ENCODE measurements around the gene RAB3IP. TPM values are rescaled to one million over a fixed set of nuclear protein-coding genes. Genes with fewer than 3 reads are reported as not detected.

Gene RAB3IP
- total RNA-seq, 4 donors from 2014 or later, result 11.7 to 44.0 (median 16.9) TPM

DNA sequence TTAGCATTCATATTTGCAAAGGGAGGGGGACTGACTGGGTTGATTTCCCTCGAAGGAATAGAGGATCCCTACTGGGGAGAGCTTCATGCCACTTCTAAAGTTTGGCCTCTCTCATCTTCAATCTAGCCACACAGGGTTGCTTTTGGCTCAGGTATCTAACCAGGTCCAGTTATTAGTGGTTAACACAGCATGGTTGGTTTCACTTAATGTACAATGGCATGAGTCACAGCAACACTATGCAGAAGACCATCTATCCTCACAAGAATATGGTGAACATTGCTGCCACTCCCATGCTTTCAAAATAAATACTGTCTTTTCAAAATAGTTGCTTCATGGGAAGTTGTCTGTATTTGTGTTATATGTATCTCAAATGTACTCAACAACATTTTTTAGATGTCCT, 6.6 kb upstream of the RAB3IP start:
- no peaks in the 10 kb centered on the region for H3K4me1 ChIP-seq
- no peaks in the 10 kb centered on the region for H3K9me3 ChIP-seq
- WGBS, 2 donors, result 69 to 75% methylated on average over 1 of the region's 1 CpG
- no peak overlapping the region for H3K27ac ChIP-seq
- TF ChIP-seq POLR2A (IDR thresholded peaks at IDR 0.05) (no peak), EP300 (IDR thresholded peaks at IDR 0.05) (no peak)
- TF ChIP-seq, protein P1, sequence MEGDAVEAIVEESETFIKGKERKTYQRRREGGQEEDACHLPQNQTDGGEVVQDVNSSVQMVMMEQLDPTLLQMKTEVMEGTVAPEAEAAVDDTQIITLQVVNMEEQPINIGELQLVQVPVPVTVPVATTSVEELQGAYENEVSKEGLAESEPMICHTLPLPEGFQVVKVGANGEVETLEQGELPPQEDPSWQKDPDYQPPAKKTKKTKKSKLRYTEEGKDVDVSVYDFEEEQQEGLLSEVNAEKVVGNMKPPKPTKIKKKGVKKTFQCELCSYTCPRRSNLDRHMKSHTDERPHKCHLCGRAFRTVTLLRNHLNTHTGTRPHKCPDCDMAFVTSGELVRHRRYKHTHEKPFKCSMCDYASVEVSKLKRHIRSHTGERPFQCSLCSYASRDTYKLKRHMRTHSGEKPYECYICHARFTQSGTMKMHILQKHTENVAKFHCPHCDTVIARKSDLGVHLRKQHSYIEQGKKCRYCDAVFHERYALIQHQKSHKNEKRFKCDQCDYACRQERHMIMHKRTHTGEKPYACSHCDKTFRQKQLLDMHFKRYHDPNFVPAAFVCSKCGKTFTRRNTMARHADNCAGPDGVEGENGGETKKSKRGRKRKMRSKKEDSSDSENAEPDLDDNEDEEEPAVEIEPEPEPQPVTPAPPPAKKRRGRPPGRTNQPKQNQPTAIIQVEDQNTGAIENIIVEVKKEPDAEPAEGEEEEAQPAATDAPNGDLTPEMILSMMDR (IDR thresholded peaks at IDR 0.05), result no peak
- no peaks in the 10 kb centered on the region for H3K27me3 ChIP-seq
- H3K36me3 ChIP-seq, result no peaks in the 10 kb centered on the region
- no peak overlapping the region for H3K4me3 ChIP-seq
- DNase-seq (ENCODE audit: low spot score in 2 of 2), result no peak

DNA sequence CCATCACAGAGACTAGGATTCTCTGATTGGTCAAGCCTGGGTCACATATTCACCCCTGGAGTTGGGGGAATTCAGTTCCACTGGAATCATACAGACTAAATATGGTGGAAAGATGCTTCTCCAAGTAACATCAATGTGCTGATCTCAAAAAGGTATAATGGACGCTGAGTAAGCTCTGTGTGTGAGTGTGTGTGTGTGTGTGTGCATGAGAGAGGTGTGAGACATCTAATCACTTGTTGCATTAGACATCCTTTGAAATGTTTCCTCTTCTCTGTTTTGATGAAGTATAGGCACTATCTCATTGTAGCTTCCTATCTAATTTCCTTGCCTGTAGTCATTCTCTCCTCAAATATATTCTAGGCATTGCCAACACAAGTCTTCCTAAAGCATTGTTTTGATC, 5.0 kb upstream of the RAB3IP start:
- Histone ChIP-seq H3K4me3 (no peak overlapping the region), H3K27me3 (no peaks in the 10 kb centered on the region), H3K4me1 (peaks cover 0 to 6% (median 0%) of the 10 kb centered on the region in 4 donors), H3K9me3 (no peaks in the 10 kb centered on the region), H3K27ac (no peak overlapping the region), H3K36me3 (no peaks in the 10 kb centered on the region)
- TF ChIP-seq, protein P1 (IDR thresholded peaks at IDR 0.05), result no peak
- TF ChIP-seq POLR2A (IDR thresholded peaks at IDR 0.05) (no peak), EP300 (IDR thresholded peaks at IDR 0.05) (no peak)
- no peak for DNase-seq (ENCODE audit: low spot score in 2 of 2)
- WGBS, 2 donors, result 73 to 76% methylated on average over 1 of the region's 1 CpG

- Histone ChIP-seq H3K36me3 (no peaks in the 10 kb centered on the region), H3K9me3 (no peaks in the 10 kb centered on the region), H3K27ac (peak overlapping the region; percentile 73 to 90 (median 84)), H3K4me1 (peaks cover 0 to 18% (median 0%) of the 10 kb centered on the region in 4 donors), H3K4me3 (peak overlapping the region; percentile 85 to 91 (median 88)), H3K27me3 (peaks cover 0 to 3% of the 10 kb centered on the region in 2 donors)
- peak in 1 of 2 donors; percentile 16 for DNase-seq (ENCODE audit: low spot score in 2 of 2)
- WGBS, 2 donors, result 0 to 2% methylated on average over 31 to 46 of the region's 66 CpGs
- TF ChIP-seq, protein P1 (IDR thresholded peaks at IDR 0.05), result no peak
- TF ChIP-seq POLR2A (IDR thresholded peaks at IDR 0.05) (no peak), EP300 (IDR thresholded peaks at IDR 0.05) (no peak)
These were observed 879 bp downstream of the RAB3IP start for GRCh38 chr12:69739287-69740191.

GRCh38 chr12:69744109-69744508, 5.4 kb downstream of the RAB3IP start:
- no peaks in the 10 kb centered on the region for H3K9me3 ChIP-seq
- H3K36me3 ChIP-seq, result no peaks in the 10 kb centered on the region
- H3K4me3 ChIP-seq, result no peak overlapping the region
- DNase-seq (ENCODE audit: low spot score in 2 of 2), result no peak
- H3K27me3 ChIP-seq, result peaks cover 0 to 3% of the 10 kb centered on the region in 2 donors
- peaks cover 0 to 12% (median 0%) of the 10 kb centered on the region in 4 donors for H3K4me1 ChIP-seq
- TF ChIP-seq POLR2A (IDR thresholded peaks at IDR 0.05), result no peak
- no peak for TF ChIP-seq EP300 (IDR thresholded peaks at IDR 0.05)
- TF ChIP-seq, protein P1 (IDR thresholded peaks at IDR 0.05), result no peak
- H3K27ac ChIP-seq, result no peak overlapping the region
- 93 to 95% methylated on average over 4 of the region's 4 CpGs for WGBS, 2 donors

DNA sequence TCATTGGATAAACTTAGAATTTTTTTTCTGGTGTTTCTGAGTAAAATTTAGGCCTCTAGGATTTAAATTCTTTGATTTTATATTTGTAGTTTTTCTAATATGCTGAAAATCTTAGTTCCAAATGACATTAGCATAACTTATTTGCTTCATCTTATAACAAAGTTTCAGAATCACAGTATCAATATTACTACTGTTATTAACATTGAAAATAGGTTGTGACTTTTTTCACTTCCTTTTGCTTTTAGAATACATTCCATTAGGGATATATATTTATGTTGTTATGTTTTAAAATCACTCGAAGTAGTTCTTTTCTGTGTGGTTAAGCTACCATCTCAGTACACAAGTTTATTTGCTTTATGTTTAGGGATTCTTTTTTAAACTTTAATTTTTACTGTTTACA, 12.8 kb downstream of the RAB3IP start:
- Histone ChIP-seq H3K27me3 (no peaks in the 10 kb centered on the region), H3K4me1 (no peaks in the 10 kb centered on the region), H3K9me3 (no peaks in the 10 kb centered on the region), H3K27ac (no peak overlapping the region), H3K36me3 (peaks cover 0 to 13% (median 4%) of the 10 kb centered on the region in 3 donors), H3K4me3 (no peak overlapping the region)
- WGBS, 2 donors, result 72 to 74% methylated on average over 1 of the region's 1 CpG
- no peak for DNase-seq (ENCODE audit: low spot score in 2 of 2)
- no peak for TF ChIP-seq POLR2A (IDR thresholded peaks at IDR 0.05)
